Transverse colon (tissue), 4 donors: ENCODE results near the gene PTBP1.

Source experiments
- POLR2AphosphoS5 ChIP-seq, 3 donors: sonication (generic); formaldehyde crosslinking; IDR thresholded peaks; one replicate each; pipeline ENCODE4 v1.6.1; 2016; ENCODE audit warnings: antibody characterized with exemption in 3 of 3
- TF ChIP-seq, protein P1 (sequence below), 5 experiments: fragments of 200-600 bp in 3 of 5; fragments of 450-650 bp in 2 of 5; sonication (generic) in 3 of 5; IDR thresholded peaks; 1 replicate in 2 of 5; 2 replicates in 3 of 5; pipeline ENCODE4 v1.5.1; 2016 to 2017; ENCODE audit warnings: antibody characterized with exemption in 5 of 5, inconsistent platforms in 3 of 5, mild to moderate bottlenecking in 2 of 5, moderate library complexity in 1 of 5

DNA sequence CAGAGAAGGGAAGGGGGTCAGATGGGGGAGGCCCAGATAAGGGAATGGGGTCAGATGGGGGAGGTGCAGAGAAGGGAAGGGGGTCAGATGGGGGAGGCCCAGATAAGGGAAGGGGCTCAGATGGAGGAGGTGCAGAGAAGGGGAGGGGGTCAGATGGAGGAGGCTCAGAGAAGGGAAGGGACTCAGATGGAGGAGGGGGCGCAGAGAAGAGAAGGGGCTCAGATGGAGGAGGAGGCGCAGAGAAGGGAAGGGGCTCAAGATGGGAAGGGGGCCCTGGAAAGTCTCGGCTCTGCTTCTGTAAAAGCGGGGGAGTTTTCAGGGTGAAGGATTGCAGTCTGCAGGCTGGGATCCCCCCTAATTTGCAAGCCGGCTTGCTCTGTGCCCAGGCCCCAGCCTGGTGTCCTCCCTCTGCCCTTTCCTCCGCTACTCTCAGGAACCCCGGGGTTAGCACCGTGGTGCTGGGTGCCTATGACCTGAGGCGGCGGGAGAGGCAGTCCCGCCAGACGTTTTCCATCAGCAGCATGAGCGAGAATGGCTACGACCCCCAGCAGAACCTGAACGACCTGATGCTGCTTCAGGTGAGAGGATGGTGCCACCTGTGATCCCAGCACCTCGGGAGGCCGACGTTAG lies 32.0 kb downstream of the PTBP1 start:
- TF ChIP-seq, protein P1, sequence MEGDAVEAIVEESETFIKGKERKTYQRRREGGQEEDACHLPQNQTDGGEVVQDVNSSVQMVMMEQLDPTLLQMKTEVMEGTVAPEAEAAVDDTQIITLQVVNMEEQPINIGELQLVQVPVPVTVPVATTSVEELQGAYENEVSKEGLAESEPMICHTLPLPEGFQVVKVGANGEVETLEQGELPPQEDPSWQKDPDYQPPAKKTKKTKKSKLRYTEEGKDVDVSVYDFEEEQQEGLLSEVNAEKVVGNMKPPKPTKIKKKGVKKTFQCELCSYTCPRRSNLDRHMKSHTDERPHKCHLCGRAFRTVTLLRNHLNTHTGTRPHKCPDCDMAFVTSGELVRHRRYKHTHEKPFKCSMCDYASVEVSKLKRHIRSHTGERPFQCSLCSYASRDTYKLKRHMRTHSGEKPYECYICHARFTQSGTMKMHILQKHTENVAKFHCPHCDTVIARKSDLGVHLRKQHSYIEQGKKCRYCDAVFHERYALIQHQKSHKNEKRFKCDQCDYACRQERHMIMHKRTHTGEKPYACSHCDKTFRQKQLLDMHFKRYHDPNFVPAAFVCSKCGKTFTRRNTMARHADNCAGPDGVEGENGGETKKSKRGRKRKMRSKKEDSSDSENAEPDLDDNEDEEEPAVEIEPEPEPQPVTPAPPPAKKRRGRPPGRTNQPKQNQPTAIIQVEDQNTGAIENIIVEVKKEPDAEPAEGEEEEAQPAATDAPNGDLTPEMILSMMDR (IDR thresholded peaks at IDR 0.05) = no peak
- TF ChIP-seq POLR2AphosphoS5 (IDR thresholded peaks at IDR 0.05) = no peak
